WTC11 (cell line): ENCODE measurements around the gene NFAM1.

Experiments
- CTCF ChIP-seq: fragments of 200-600 bp; IDR thresholded peaks from 2 replicates; pipeline ENCODE4 v1.8.0; 2022; ENCODE audit warnings: antibody characterized with exemption
- SP1 ChIP-seq: sonication (generic); formaldehyde crosslinking; conservative IDR thresholded peaks from 2 replicates; pipeline ENCODE4 v1.8.1; 2022; ENCODE audit warnings: missing genetic modification reagents
- ZMAT4 ChIP-seq: fragments of 250-450 bp; sonication (Bioruptor Pico); IDR thresholded peaks from 2 replicates; pipeline ENCODE4 v1.9.0; 2021; ENCODE audit warnings: mild to moderate bottlenecking

- TF ChIP-seq SP1 (CRISPR knock-in tag) (no peak), CTCF (no peak), ZMAT4 (CRISPR knock-in tag) (no peak)
Observed at GRCh38 chr22:42335839-42336378, 96.3 kb downstream of the NFAM1 start.
